Femur (tissue), 1 donor: ENCODE data around the gene ARMC2.
A peak's percentile ranks its signal among the peaks of the same experiment; 100 is the strongest.
"Not testable (repeated sequence)": the region's sequence is repeated elsewhere in the genome, so short reads cannot be mapped to it uniquely, and the experiment has no call there.

Source experiments
- DNase-seq: peaks from one replicate; pipeline ENCODE4 v3.0.0-alpha.2; 2017

ARMC2 gene

DNA sequence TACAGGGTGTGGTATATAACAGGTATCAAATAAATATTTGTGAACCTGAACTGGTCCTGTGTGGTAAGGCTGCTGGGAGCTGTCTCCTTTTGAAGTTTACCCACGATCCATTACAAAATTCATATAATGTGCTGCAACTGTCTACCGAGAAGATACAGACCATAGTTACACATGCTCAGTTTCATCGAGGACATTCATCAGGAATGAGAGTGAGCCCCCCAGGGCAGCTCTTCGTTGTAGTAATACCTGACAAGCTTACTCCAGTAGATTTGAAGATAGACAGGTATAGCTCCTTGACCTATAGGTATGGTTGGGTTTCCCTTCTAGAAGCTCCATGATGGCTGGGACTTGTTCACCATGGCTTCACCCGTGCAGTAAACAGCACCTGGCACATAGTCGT lies 25.7 kb downstream of the ARMC2 start:
- no peak for DNase-seq

DNA sequence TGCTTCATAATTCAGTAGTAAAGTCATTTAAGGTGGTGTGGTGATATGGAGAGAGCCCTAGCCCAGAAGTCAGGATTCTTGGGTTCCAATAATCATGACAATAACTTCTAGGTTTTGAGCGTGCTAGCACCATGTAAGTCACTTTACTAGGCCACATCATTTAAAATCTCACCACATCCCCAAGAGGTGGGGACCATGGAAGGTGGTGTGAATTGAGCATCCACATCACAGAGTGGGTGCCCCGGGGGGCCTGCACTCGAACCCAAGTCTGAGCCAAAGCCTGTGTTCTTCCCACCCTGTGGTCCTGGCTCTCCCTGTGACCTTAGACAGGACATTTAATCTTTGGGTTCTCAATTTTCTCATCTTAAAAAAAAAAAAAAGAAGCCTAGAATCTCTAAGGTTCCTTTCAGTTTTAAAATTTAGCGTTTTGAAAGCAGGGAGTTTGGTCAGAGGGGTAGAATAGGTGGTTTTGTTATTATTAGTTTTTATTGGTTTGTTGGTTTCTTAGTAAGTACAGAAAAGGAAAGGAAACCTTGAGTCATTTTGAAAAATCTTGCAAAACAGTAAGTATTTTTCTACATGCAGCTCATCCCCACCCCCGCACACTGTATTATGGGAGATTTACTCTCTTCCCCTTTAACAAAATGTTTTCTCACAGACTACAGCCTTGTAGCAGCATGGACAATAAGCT lies 26.4 kb downstream of the ARMC2 start:
- no peak for DNase-seq

DNA sequence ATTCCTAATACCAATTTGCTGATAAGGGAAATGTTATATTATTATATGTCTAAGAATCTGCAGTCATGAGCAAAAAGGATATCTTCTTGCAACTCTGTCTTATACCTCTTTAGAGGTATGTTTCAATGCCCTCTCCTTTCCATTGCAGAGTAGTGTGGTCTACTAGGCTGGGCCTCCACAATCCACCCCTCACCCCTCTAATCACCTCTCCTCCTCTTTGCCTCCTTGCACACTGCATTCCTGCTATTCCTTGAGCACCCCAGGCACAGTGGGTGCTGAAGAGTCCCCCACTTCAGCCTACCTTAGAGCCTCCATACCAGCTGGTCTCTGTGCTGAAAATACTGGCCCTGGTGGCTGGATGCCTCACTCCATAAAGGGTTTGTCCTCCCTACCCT lies 26.9 kb downstream of the ARMC2 start:
- DNase-seq, result no peak

DNA sequence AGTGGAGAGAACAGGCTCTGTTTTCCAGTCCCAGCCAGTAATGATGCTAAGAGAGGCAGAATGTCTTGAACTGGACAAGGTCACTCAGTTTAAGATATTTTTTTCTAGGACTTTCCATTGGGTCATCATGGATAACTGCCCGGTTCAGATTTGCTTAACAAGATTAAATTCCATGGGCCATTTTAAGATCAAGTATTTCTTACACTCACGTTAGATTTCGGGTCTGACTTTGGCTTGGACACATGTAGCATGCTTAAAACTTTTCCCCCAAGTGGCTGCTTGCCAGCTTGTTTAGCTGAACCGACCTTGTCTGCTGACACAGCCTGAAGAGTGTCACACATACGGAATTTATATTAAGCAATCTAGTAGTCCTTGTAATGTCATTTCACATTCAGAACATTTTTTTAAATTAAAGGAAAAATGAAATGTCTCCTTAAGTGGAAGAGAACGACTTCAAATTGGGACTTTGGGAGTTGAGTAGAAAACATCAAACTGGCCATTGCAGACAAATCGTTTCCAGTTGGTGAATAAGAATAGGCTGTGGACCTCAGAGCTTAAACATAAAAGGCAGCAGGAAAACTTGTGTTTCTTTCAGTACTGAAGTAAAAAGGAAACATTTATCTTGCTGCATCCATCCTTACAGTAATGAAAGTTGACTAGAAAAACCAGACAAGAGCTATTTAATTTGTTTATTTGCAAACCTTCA lies 29.0 kb downstream of the ARMC2 start:
- peak; percentile 71 for DNase-seq

DNA sequence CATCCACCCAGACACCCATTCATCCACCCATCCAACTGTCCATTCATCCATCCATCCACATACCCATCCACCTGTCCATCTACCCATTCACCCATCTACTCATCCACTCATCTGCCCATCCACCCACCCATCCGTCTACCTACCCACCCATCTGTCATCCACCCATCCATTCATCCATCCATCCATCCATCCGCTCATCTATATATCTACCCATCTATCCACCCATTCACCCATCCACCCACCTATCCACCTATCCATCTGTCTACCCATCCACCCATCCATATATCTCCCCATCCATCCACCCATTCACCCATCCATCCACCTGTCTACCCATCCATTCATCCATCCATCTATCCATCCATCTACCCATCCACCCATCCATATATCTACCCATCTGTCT lies 30.7 kb downstream of the ARMC2 start:
- DNase-seq, result no peak

DNA sequence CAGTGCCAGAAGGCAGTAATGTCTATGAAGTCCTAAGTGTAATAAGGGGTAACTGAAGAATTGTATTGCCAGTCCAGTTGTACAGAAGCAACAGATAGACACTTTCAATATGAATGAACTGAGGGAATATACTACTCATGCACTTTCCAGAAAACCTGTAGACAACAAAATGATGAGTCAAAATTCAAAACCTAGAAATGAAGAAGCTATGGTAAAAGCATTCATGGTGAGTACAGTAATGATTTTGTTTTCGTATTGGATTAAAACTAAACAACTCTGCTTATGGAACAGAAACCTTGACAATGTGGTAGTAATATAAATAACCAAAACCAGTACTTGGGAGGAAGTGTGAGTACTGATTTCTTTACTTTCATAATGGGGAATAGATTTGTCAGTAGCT lies 35.0 kb downstream of the ARMC2 start:
- no peak for DNase-seq

DNA sequence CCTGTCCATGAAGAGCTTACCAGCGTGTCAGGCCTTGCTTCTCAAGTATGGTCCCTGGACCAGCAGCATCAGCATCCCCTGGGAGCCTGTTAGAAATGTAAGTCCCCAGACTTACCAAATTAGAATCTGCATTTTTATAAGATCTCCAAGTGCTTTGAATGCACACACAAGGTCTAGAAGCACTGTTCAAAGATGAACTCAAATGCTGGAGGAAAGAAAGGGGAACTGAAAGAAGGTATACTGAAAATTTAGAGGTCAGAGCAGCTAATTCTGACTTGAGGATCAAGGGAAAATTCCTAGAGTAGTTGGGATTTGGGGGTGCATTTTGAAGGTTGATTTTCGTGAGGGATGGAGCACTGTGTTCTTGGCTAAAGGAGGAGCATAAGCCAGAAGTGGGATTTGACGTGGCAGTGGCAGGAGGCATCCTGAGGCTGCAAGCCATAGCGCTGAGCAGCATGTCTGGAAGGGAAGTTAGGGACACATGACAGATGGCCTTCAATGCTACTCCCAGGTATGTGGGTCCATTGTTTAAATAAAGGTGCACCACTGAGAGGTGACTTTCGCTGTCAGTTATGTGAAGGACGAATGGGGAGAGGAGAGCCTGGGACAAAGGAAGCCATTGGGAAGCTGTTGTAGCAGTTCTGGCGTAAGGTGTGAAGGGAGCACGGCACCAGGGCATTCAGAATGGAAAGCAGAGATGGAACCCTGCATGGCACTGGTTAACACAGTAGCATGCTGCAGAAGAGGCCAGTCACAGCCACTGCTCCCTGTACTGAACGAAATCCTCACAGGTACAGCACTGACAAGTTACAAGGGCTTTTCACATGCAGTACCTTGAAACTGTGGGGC lies 36.2 kb downstream of the ARMC2 start:
- DNase-seq, result no peak

DNA sequence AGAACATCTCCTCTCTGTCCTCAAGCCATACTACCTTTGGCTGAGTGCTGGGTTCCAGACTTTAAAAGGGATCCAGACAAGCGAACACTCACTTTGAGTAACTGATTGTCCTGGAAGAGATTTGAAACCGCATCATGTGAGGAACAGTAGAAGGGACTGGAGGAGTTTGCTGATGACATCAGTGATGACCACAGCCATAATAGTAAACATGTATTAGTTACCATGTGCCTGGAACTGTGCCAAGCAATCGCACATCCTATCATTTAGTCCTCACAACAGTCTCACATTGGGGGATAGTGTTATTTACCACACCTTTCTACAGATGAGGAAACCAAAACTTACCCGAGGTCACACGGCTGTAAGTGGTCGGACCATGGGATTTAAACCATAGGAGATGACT lies 39.8 kb downstream of the ARMC2 start:
- no peak for DNase-seq

DNA sequence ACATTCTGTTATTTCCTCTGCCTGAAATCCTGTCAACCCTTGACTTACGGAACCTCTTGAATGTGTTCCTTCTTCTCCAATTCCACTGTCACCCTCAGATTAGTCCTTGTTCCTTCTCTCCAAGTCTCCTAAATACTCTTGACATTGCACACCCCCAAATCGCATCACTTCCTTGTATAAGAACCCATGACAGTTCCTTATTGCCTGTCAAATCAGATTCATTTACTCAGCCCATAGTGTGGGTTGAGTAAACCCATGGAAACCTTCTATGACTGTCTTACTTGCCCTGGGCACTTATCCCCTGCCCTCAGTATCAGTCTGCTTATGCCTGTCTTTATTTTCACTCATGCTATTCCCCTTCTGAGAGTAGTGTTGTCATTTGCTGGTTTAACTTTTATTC lies 40.5 kb downstream of the ARMC2 start:
- DNase-seq, result no peak

DNA sequence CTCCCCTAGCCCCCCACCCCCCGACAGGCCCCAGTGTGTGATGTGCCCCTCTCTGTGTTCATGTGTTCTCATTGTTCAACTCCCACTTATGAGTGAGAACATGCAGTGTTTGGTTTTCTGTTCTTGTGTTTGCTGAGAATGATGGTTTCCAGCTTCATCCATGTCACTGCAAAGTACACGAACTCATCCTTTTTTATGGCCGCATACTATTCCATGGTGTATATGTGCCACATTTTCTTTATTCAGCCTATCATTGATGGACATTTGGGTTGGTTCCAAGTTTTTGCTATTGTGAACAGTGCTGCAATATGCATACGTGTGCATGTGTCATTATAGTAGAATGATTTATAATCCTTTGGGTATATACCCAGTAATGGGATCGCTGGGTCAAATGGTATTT lies 42.7 kb downstream of the ARMC2 start:
- DNase-seq, result not testable (repeated sequence)

DNA sequence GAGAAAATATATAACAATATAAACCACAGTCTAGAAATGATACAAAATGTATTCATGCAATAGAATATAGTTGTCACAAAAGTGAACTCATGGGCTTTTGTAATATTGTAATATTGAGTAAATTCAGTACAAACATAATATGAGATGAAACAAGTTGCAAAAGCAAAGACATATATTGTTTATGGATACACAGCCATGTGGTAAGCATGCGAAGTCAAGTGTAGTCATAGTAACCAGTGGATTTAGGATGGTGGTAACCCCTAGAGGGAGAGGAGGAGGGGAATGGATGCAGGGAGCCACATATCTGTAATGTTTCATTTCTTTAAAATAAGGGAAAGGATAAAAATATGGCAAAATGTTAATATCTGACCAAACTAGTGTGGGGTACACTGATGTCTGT lies 47.3 kb downstream of the ARMC2 start:
- no peak for DNase-seq

DNA sequence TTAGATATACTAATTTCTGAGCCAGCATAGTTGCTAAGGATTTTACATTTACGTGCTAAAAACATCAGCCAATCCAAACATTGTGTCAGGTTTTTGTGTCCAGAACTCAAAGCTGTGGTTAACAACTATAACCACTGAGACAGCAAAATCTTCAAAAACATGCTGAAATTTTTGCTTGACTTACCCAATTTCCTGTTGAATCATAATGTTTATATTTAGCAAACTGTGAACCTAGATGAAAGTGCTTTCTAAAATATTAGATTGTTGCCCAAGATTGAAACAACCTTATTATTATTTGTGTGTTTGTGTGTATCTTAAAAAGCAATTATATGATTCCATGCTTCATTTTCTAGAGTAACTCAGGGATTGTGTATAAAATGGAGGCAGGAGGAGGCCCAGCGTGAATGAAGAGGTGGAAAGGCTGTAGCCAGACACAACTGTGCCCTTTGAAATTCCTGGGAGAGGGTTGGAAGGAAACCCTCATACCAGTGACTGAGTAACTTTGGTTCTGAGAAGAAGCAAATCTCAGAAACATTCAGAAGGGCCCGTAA lies 48.0 kb downstream of the ARMC2 start:
- no peak for DNase-seq

DNA sequence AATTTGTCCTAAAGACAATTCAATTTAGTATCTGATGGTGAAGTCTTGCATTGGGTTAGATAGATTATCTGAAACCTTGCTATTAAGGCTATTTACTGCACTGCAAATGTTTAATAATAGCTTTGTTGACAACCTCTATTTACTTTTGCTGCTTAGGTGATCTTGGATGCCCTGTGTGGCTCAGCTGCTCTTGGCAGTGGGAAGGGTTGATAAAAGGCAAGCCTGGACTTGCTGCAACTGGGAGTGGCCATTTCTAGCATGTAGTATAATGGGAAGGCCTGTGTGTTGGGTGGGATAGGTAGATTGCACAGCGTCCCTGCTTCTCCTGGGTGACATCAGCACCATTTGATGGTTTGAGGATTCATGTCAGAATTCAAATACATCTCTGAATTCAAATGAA lies 49.1 kb downstream of the ARMC2 start:
- DNase-seq, result no peak

DNA sequence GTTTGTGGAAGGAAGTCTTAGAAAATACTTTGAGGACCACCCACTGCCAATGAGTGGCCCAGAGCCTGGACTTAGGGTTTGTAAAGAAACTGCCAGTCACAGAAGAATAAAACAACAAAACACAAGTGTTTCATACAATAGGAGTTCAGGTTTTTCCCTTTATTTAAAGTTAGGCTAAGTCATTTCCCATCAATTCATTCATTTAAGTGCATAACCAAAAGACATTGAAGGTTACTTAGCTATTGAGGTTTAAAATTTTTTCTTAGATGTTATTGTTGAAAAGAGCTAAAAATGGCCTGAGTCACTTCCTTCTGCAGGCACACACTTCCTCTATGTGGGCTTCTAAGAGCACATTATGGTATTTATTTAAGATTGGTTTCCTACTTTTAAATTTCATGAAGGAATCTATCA lies 54.2 kb downstream of the ARMC2 start:
- no peak for DNase-seq

DNA sequence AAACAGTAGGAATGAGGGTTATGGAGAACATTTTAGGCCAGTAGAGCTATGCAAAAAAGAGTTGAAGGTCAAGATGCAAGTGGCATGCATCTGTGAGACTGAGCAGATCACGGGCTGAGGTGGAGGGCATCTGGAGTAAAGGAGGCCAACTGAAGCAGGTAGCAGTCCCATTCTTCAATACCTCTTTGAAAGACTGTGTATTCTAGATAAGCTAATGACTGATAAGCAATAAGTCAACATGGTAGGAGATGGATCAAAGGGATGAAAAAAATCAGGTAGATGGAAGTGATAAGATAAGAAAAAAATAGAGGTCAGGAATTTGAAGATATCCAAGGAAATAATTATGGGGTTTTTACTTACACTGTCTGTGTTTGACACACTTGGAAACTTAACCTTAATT lies 55.6 kb downstream of the ARMC2 start:
- no peak for DNase-seq

DNA sequence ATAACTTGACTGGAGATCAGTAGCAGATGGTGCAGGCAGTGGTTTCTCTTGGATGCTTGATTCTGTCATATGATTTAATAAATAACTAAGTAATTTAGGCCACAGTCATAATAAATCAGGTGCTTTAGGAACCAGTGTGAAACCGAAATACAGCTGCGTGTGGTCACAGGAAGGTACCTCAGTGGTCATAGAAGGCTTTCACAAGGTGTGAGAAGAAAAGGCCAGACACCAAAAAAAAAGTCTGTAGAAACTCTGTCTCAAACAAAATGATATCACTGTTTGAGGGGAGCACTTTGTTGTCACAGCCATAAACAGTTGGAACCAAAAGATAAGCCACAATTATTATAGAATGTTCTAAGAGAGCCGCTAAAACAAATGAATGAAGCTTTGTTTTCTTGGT lies 56.5 kb downstream of the ARMC2 start:
- no peak for DNase-seq

DNA sequence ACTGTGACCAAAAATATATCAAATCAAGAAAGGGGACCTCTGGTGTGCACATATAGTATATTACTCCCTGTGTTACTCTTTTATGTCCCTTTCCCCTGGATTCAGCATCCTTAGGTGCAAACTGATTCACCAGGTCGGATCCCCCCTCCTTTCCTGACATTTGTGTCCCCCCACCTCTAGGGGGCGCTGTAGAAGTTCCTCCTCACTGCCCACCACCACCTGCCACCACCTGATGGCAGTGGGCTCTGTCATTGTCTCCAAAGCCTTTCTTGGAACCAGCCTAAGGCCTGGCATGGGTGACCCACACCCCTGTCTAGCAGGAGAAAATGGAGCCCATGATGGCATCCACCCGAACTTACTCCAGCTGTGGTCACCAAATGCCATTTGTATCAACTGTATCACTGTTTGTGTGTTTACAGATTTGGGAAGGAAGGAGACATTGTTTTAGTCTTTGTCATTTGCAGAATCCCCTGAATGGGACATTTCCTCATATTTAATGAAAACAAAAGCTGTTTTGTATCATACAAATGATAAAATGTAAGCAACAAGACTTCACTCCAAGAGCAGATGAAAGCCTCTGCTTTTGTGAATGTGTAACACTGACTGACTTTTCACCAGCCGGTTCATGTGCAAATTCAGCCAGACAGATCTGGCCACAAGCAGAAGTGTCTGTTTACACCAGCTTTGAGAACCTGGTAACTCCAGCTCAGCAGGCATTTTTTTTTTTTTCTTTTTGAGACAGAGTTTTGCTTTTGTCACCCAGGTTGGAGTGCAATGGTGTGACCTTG lies 66.2 kb downstream of the ARMC2 start:
- no peak for DNase-seq

DNA sequence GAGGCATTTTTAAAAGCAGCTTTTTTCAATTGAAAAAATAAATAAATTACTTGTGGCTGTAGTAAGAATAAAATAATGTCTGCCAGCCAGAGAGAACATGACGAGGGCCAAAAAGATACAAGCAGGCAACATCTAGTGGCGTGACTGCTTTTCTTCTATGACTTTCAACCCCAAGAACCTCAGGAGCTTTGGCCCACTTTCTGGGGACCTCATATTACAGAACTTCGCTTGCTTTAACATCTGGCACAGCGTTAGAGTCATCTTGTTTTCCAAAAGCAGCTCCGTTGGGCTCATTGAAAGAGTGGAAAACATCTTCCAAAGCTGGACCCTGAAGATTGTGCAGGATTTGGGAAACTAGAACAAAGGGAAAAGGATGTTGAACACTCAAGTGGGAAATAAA lies 67.0 kb downstream of the ARMC2 start:
- no peak for DNase-seq

DNA sequence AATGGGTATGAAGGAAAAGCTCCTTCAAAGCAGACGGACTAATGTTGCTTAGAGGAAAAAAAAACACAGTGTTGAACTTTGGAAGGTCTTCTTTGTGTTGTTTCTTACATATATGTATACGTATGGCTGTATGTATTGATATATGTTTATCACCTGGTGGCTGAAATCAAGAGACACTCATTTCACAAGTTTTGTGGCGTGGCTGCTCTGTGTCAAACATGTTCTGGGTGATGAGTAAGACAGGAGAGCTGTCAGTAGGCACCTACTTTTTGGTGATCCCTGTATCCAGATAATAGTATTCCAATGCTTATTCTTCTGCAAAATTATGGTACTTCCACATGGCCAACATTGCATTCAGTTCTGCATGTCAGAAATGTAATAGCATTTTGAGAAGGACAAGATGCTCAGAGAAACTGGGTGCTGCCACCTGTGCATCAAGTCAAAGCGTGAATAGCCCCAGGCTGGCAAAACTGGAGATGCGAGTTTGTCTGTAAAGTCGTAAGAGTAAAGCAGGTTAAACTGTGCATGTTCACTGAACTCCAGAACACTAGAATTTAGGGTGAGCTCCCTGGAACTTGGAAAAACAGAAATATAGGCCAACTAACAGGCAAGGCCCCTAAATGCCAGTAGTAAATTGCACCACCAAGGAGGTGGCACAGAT lies 67.9 kb downstream of the ARMC2 start:
- no peak for DNase-seq

DNA sequence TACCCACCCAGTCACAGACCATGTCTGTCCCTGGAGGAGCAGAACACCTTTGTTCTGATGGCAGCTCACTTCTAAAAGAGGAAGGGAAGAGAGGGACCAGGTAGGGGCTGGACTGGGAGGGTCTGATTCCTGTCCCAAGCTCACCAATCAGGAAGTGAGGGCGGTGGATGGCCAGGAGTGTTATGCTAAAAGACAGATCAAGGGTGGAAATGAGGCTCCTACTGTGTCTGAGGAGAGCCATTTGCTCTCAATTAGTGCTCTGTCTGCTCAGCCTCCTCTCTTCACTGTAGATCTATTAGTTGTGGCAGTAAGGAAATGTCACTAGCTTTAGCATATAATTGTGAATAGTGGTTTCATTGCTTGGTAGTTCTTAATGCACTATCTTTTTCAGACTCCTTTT lies 72.5 kb downstream of the ARMC2 start:
- no peak for DNase-seq

DNA sequence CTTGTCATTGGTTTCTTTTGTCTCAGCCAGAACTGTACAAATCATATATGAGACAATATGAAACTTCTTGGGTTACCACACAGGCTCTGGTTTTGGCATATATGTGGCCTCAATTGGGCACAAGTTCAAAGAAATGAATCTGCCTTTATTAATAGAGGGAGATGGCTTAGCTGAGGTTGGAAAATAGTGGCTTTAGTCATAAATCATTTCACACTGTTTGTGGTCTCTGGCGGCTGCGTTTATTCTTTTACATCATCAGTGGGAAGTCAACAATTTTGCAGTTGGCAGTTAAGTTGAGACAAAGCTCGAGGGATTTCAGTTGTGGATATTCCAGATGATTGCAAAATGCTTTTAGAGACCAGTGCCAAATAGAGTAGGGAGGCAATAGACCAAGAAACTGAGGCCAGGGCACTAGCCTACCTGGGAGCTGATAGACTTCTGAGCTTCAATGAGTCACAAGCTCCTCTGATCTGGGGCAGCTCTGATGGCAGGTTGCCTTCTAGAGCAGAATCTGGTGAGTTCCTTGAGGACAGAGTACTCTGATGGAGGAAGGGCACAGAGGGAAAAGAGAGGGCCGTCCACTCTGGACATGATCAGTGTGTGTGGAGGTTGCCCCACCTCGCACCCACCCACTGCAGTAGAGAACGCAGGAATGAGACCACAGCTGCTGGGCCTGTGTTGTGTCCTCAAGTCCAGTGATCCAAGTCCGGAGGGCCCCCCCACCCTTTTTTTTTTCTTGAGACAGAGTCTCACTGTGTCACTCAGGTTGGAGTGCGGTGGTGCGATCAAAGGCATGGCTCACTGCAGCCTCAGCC lies 73.5 kb downstream of the ARMC2 start:
- DNase-seq, result peak; percentile 39
